Gastrocnemius medialis (tissue), 4 donors: Measurements from ENCODE around the gene TMPRSS3.

ENCODE experiments used
- POLR2A ChIP-seq, 2 donors: fragments of 450-650 bp; IDR thresholded peaks; one replicate each; pipeline ENCODE4 v1.6.1; 2017; ENCODE audit warnings: antibody characterized with exemption in 2 of 2, mild to moderate bottlenecking in 2 of 2, moderate library complexity in 2 of 2
- TF ChIP-seq, protein P1 (sequence below), 5 experiments: fragments of 450-650 bp in 3 of 5; fragments of 200-600 bp in 2 of 5; sonication (generic) in 2 of 5; IDR thresholded peaks in 4 of 5; conservative IDR thresholded peaks in 1 of 5; 1 replicate in 4 of 5; 2 replicates in 1 of 5; pipeline ENCODE4 v1.5.1; 2016 to 2019; ENCODE audit warnings: antibody characterized with exemption in 5 of 5, mild to moderate bottlenecking in 3 of 5, moderate library complexity in 3 of 5

- TF ChIP-seq, protein P1, sequence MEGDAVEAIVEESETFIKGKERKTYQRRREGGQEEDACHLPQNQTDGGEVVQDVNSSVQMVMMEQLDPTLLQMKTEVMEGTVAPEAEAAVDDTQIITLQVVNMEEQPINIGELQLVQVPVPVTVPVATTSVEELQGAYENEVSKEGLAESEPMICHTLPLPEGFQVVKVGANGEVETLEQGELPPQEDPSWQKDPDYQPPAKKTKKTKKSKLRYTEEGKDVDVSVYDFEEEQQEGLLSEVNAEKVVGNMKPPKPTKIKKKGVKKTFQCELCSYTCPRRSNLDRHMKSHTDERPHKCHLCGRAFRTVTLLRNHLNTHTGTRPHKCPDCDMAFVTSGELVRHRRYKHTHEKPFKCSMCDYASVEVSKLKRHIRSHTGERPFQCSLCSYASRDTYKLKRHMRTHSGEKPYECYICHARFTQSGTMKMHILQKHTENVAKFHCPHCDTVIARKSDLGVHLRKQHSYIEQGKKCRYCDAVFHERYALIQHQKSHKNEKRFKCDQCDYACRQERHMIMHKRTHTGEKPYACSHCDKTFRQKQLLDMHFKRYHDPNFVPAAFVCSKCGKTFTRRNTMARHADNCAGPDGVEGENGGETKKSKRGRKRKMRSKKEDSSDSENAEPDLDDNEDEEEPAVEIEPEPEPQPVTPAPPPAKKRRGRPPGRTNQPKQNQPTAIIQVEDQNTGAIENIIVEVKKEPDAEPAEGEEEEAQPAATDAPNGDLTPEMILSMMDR (IDR thresholded peaks at IDR 0.05 in 4 of 5, conservative IDR thresholded peaks at IDR 0.05 in 1 of 5), result no peak
- no peak for TF ChIP-seq POLR2A (IDR thresholded peaks at IDR 0.05)
Measured at GRCh38 chr21:42352441-42353095, 43.3 kb downstream of the TMPRSS3 start.
